Suprapubic skin (tissue), 4 donors: Measurements from ENCODE around the gene ANKRD1. TPM values are rescaled to one million over a fixed set of nuclear protein-coding genes. Genes with fewer than 3 reads are reported as not detected.
A peak's percentile ranks its signal among the peaks of the same experiment; 100 is the strongest.

Source experiments
- DNase-seq, 2 donors: peaks; one replicate each; pipeline ENCODE4 v3.0.0-alpha.2; 2019; ENCODE audit warnings: low spot score in 2 of 2
- H3K27ac ChIP-seq: fragments of 200-600 bp; sonication (generic); one replicate; pipeline ENCODE4 v1.5.1; 2019
- H3K27me3 ChIP-seq: fragments of 200-600 bp; sonication (generic); one replicate; pipeline ENCODE4 v1.5.1; 2019
- H3K36me3 ChIP-seq: fragments of 200-600 bp; sonication (generic); one replicate; pipeline ENCODE4 v1.5.1; 2019
- H3K4me1 ChIP-seq: fragments of 200-600 bp; sonication (generic); one replicate; pipeline ENCODE4 v1.5.1; 2019
- H3K4me3 ChIP-seq: fragments of 200-600 bp; sonication (generic); one replicate; pipeline ENCODE4 v1.5.1; 2019; ENCODE audit warnings: mild to moderate bottlenecking
- H3K9me3 ChIP-seq: fragments of 200-600 bp; sonication (generic); one replicate; pipeline ENCODE4 v1.5.1; 2019
- EP300 ChIP-seq: sonication (generic); formaldehyde crosslinking; IDR thresholded peaks from one replicate; pipeline ENCODE4 v1.6.1; 2017; ENCODE audit warnings: antibody characterized with exemption
- POLR2A ChIP-seq, 2 donors: fragments of 450-650 bp; IDR thresholded peaks; one replicate each; pipeline ENCODE4 v1.6.1; 2017; ENCODE audit warnings: antibody characterized with exemption in 2 of 2, mild to moderate bottlenecking in 2 of 2, moderate library complexity in 2 of 2
- POLR2AphosphoS5 ChIP-seq, 3 donors: sonication (generic); formaldehyde crosslinking; IDR thresholded peaks; one replicate each; pipeline ENCODE4 v1.6.1; 2017; ENCODE audit warnings: antibody characterized with exemption in 3 of 3
- WGBS: methylation state at CpG from one replicate; pipeline ENCODE4 v1.1.5; 2018; 5-methylcytosine and 5-hydroxymethylcytosine counted together
- total RNA-seq, 4 donors: library from RNA; depleted of rRNA; stranded (reverse); fragments of >200 nt; gene quantifications; one replicate each; pipeline ENCODE4 v1.1.0, GENCODE V29; 2016
- TF ChIP-seq, protein P1 (sequence below), 2 donors: fragments of 200-600 bp in 1 of 2; fragments of 450-650 bp in 1 of 2; sonication (generic) in 1 of 2; IDR thresholded peaks; one replicate each; pipeline ENCODE4 v1.5.1; 2016 to 2019; ENCODE audit warnings: antibody characterized with exemption in 2 of 2, mild to moderate bottlenecking in 1 of 2, moderate library complexity in 1 of 2

ANKRD1 gene
- total RNA-seq, 4 donors from 2014 or later = 0.30 TPM; not detected in 3

DNA sequence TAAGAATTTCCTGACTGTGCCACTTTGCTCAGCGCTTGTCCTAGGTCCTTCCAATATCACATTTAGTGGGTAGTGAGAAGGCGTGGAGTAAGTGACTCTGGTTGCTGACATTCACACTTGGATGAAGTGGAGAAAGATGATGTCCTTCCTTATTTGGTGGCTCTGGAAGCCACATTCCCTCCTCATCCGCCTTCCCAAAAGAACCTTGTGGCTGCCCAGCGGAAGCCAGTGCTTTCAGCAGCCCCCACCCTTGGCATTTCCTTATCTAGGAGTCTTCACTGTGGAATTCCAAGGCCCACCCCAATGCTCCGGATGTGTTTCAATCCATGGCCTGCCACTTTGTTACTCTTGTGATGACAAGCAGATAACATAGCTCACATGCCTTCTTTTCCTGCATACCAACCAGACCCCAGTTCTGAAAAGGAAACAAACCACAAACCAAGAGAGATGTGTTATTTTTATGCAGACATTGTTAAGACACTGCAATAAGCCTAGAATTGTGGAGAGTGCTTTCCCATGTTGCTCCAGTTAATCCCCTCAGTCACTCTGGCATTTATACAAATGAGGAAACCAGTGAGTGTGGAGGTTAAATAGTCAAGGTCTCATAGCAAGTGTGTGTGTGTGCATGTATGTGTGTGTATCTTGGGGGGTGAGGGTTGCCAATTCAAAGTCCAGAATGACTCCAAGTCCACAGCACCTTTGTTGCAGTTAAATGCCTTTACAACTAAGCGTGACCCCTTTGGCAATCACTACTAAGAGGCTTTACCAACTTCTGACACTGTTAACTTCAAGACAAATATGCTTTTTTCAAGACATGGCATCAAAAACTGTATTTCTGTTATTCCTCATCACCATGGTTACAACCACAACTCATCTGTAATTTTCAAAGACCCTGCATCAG lies 10.3 kb upstream of the ANKRD1 start:
- H3K4me3 ChIP-seq = no peak overlapping the region
- peak overlapping the region; percentile 52 for H3K27ac ChIP-seq
- TF ChIP-seq, protein P1, sequence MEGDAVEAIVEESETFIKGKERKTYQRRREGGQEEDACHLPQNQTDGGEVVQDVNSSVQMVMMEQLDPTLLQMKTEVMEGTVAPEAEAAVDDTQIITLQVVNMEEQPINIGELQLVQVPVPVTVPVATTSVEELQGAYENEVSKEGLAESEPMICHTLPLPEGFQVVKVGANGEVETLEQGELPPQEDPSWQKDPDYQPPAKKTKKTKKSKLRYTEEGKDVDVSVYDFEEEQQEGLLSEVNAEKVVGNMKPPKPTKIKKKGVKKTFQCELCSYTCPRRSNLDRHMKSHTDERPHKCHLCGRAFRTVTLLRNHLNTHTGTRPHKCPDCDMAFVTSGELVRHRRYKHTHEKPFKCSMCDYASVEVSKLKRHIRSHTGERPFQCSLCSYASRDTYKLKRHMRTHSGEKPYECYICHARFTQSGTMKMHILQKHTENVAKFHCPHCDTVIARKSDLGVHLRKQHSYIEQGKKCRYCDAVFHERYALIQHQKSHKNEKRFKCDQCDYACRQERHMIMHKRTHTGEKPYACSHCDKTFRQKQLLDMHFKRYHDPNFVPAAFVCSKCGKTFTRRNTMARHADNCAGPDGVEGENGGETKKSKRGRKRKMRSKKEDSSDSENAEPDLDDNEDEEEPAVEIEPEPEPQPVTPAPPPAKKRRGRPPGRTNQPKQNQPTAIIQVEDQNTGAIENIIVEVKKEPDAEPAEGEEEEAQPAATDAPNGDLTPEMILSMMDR (IDR thresholded peaks at IDR 0.05) = no peak
- TF ChIP-seq POLR2A (IDR thresholded peaks at IDR 0.05) = no peak
- TF ChIP-seq POLR2AphosphoS5 (IDR thresholded peaks at IDR 0.05) = no peak
- TF ChIP-seq EP300 = no peak
- 53% methylated on average over 6 of the region's 6 CpGs for WGBS
- peaks cover 12% of the 10 kb centered on the region for H3K4me1 ChIP-seq
- H3K27me3 ChIP-seq = no peaks in the 10 kb centered on the region
- no peak for DNase-seq
- no peaks in the 10 kb centered on the region for H3K9me3 ChIP-seq
- H3K36me3 ChIP-seq = no peaks in the 10 kb centered on the region

DNA sequence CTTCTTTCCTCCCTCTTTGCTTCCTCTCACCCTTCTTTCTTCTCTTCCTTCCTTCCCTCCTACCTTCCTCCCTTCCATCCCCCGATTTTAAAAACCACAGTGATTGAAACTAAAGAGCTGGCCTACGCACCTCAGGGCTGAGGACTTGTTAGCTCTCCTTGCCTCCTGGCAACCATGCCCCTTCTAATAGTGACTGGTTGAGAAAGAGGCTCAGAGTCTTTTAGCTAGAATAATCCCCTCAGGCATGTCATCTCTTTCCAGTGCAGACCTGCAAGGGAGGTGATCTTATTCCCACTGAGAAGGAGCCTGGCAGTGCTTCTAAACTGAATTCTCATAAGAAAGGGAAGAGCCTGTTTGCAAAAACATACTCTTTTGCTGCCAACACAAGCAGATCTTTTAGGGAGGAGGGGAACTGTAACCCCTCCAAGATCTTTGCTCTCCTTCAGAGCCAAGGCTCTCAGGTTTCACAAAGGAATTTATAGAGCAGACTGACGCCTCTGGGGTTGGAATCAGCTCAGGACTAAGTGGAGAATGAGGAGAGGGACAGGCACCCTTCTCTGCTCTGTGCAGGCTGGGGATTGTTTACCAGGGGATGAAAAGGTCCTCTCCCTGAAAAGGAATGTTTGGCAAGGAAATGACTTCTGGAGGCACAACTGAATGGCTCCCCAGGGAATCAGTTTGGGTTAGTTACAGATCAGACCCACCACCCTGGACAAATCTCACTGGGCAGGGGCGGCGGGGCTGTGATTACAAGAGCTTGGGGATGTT lies 9.4 kb upstream of the ANKRD1 start:
- WGBS = 31% methylated on average over 5 of the region's 5 CpGs
- Histone ChIP-seq H3K36me3 (no peaks in the 10 kb centered on the region), H3K4me3 (no peak overlapping the region), H3K9me3 (no peaks in the 10 kb centered on the region), H3K27me3 (no peaks in the 10 kb centered on the region), H3K4me1 (peaks cover 12% of the 10 kb centered on the region), H3K27ac (peak overlapping the region; percentile 52)
- DNase-seq = no peak
- no peak for TF ChIP-seq EP300

DNA sequence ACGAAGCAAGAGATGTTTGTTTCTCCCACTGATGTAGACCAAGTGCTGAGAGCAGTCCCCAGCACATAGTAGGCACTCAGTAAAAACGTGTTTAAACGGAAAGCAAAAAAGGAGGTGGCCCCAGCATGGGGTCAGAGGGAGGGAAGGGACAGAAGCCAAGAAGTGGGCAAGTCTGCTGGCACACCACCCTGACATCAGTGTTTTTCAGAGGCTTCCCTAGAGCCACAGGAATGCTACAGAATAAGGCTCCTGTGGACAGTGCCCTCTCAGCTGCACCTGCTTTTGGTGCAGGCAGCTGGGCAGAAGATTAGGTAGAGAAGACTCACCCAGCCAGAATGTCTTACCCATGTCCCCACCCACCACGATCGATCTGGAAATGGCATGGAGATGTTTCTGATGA lies 8.3 kb upstream of the ANKRD1 start:
- Histone ChIP-seq H3K27me3 (no peaks in the 10 kb centered on the region), H3K27ac (no peak overlapping the region), H3K36me3 (no peaks in the 10 kb centered on the region), H3K4me1 (peaks cover 12% of the 10 kb centered on the region), H3K9me3 (no peaks in the 10 kb centered on the region), H3K4me3 (no peak overlapping the region)
- DNase-seq = no peak
- TF ChIP-seq, protein P1 (IDR thresholded peaks at IDR 0.05) = no peak
- TF ChIP-seq POLR2A (IDR thresholded peaks at IDR 0.05) (no peak), POLR2AphosphoS5 (IDR thresholded peaks at IDR 0.05) (no peak), EP300 (no peak)
- 65% methylated on average over 5 of the region's 5 CpGs for WGBS

DNA sequence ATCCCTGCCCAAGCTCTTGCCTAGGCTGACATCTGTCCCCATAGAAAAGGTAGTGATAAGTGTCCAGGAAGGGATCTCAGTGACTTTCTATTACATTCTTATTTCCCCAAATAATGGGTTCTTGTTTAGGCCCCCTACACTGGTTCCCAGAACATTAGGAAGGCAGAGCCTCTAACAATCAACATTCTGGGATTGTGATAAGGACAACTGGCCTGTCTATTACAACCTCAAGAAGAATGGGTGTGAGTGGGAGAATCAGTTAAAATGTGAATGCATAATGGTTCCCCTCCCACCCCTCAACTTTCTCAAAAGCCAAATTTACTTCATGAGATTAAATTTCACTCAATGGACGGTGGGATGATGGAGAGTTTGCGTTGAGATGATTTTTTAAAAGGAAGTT lies 6.4 kb upstream of the ANKRD1 start:
- no peaks in the 10 kb centered on the region for H3K36me3 ChIP-seq
- no peak for DNase-seq
- H3K4me3 ChIP-seq = no peak overlapping the region
- no peaks in the 10 kb centered on the region for H3K9me3 ChIP-seq
- no peak overlapping the region for H3K27ac ChIP-seq
- TF ChIP-seq POLR2A (IDR thresholded peaks at IDR 0.05) (no peak), EP300 (no peak), POLR2AphosphoS5 (IDR thresholded peaks at IDR 0.05) (no peak)
- TF ChIP-seq, protein P1 (IDR thresholded peaks at IDR 0.05) = no peak
- peaks cover 12% of the 10 kb centered on the region for H3K4me1 ChIP-seq
- 87% methylated on average over 2 of the region's 2 CpGs for WGBS
- no peaks in the 10 kb centered on the region for H3K27me3 ChIP-seq

DNA sequence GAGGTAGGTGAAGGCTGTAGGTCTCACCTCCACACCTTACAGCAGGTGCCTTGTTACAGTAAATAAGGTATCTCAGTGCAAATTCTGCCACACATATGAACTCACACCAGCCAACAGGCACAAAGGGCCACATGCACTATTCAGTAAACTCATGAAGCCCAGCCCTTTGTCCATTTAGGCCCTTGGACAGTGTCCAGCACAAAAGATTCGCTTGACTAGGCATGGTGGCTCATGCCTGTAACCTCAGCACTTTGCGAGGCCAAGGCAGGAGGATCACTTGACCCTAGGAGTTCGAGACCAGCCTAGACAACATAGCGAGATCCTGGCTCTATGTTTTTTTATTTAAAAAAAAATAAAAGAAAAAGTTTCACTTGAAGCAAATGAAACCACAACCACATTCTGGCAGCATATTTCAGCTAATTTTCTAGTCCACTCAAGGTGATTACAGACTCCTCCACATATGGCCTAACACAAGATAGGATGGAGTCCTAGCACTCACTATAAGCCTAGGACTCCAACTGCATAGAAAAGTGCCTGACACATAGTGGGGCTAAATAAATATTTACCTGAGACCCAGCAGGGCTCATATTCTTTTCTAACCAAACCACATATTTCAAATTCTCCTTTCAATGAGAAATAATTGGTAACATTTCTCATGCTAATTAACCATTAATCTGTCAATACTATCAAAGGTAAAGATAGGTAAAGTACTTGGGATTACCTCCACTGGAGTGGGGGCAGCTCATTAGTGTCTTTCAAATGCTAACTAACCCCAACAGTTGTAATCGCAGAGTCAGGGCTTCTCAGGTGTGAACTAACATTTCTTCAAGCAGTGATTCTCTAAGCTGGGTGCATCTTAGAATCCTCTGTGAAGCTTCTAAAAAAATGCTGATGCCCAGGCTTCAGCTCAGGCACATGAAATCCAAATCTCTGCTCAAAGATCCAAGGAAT lies 4.5 kb upstream of the ANKRD1 start:
- Histone ChIP-seq H3K9me3 (no peaks in the 10 kb centered on the region), H3K4me1 (peaks cover 7% of the 10 kb centered on the region), H3K36me3 (no peaks in the 10 kb centered on the region), H3K4me3 (no peak overlapping the region), H3K27ac (no peak overlapping the region), H3K27me3 (no peaks in the 10 kb centered on the region)
- WGBS = 92% methylated on average over 5 of the region's 5 CpGs
- no peak for DNase-seq
- TF ChIP-seq, protein P1 (IDR thresholded peaks at IDR 0.05) = no peak
